Measurements from ENCODE around the gene RALGAPA2.

- TF ChIP-seq EP300 (IDR thresholded peaks at IDR 0.05; ENCODE audit: borderline replicate concordance in 1 of 2, low read depth in 1 of 2, low read length in 1 of 2) (no peak), SIN3A (IDR thresholded peaks at IDR 0.05; ENCODE audit: borderline replicate concordance, low read depth, low read length) (no peak), YY1 (IDR thresholded peaks at IDR 0.05; ENCODE audit: low read depth) (no peak), GABPA (IDR thresholded peaks at IDR 0.05; ENCODE audit: low read depth) (no peak), NRF1 (IDR thresholded peaks at IDR 0.05; ENCODE audit: low read depth, low read length) (no peak), PBX3 (IDR thresholded peaks at IDR 0.05) (no peak), USF1 (IDR thresholded peaks at IDR 0.05; ENCODE audit: borderline replicate concordance, low read depth) (no peak), TAF1 (IDR thresholded peaks at IDR 0.05; ENCODE audit: borderline replicate concordance, low read depth, low read length) (no peak), MXI1 (IDR thresholded peaks at IDR 0.05; ENCODE audit: low read depth, low read length) (no peak), EZH2phosphoT487 (IDR thresholded peaks at IDR 0.05; ENCODE audit: borderline replicate concordance, low read depth) (no peak)
- TF ChIP-seq, protein P1, sequence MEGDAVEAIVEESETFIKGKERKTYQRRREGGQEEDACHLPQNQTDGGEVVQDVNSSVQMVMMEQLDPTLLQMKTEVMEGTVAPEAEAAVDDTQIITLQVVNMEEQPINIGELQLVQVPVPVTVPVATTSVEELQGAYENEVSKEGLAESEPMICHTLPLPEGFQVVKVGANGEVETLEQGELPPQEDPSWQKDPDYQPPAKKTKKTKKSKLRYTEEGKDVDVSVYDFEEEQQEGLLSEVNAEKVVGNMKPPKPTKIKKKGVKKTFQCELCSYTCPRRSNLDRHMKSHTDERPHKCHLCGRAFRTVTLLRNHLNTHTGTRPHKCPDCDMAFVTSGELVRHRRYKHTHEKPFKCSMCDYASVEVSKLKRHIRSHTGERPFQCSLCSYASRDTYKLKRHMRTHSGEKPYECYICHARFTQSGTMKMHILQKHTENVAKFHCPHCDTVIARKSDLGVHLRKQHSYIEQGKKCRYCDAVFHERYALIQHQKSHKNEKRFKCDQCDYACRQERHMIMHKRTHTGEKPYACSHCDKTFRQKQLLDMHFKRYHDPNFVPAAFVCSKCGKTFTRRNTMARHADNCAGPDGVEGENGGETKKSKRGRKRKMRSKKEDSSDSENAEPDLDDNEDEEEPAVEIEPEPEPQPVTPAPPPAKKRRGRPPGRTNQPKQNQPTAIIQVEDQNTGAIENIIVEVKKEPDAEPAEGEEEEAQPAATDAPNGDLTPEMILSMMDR (IDR thresholded peaks at IDR 0.05): no peak
Measured at GRCh38 chr20:20687319-20687718, 25.1 kb downstream of the RALGAPA2 start.
